GM18858 (cell line): ENCODE measurements around the gene TCP1.
A peak's percentile ranks its signal among the peaks of the same experiment; 100 is the strongest.
"Not testable (repeated sequence)": the region's sequence is repeated elsewhere in the genome, so short reads cannot be mapped to it uniquely, and the experiment has no call there.

Source experiments
- ATAC-seq: cut with Tn5 transposase; IDR thresholded peaks from one replicate; pipeline ENCODE4 v1.9.1; 2021; ENCODE audit not compliant: unreplicated experiment

TCP1 gene

GRCh38 chr6:159789377-159790148 lies at the start of gene TCP1:
TSS of gene TCP1 (minus strand) at chr6:159789602. CDS start at chr6:159789468, 134 bp downstream.
- ATAC-seq = peak; percentile 58

DNA sequence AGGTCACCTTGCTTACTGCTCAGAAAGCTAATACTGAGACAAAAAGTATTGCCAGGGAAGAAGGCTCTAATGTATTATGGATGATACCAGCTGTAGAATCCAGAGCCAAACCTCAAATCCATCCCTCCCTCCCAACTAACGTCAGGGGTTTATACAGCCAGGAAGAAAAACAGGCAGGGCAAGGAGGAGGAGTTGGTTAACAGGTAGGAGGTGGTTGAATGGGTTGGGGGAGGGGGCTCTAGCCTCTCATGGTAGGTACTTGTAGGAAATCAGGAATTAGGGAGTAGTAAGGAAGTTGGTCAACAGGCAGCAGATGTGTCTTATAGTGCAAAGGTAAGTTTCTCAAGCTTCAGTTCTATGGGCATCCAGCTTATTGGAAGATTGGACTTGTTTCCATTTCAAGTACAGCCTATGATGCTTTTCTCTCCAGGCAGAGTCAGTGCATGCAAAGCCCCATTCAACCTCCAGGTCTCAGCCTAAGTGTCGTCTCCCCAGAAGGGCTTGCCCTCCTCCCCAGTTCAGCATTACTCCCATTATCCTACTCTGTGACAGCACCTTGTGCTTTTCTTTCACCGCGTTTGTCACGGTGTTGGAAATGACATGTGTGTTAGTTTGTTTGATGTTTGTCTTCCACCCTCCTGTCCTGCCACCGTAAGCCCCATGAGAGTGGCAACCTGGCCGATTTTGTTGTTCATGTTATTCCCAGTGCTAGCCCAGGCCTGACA lies 48.8 kb upstream of the TCP1 start:
- ATAC-seq = no peak

- ATAC-seq = no peak
These were observed 48.1 kb upstream of the TCP1 start for GRCh38 chr6:159837511-159837910.

GRCh38 chr6:159836718-159837490 lies 47.5 kb upstream of the TCP1 start:
- no peak for ATAC-seq

DNA sequence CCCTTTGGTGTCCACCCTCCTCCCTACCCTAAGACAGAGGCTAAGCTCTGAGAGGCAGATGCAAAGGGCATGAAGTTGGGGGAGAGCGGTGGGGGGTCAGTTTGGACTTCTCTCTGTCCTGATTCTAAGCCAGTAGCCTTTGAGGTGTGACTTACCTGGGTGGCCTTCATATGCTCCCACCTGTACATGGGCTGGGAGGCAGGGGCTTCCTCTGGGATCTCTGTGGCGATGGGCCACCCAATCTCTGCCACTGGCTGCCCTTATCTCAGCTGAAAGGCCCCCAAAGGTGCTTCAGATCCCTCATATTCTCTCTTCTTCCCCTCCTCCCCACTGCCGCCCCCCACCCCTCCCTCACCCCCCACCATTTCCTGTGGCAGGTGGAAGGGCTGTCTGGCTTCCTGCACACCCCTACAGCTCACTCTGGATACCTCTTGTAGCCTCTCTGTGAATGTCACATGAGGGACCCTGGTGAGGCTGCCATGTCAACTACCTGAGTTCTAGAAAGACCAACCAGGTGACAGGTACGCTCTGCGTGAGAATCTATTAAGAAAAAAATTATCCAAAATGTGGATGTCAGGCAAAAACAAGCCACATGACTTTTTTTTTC lies 44.7 kb upstream of the TCP1 start:
- ATAC-seq = no peak

DNA sequence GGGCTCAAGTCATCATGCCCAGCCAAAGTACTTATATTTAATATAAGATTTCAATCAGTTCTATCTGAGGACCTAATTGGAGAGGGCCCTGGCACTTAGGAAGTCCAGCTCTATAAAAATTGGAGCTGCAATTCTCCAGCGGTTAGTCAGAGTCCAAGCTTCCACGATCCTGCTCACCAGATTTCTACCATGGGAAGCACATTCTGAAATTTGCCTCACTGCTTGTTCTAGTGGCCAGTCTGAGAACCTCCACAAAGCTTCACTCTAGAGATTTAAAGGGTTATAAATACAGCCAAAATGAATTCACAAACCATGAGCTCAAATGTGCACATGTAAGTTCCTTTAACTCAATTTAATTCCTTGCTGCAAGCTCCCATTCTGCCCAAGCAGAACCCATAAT lies 44.2 kb upstream of the TCP1 start:
- ATAC-seq = no peak

GRCh38 chr6:159832946-159833345 lies 43.5 kb upstream of the TCP1 start:
- ATAC-seq = no peak

- ATAC-seq = no peak
These were observed 41.9 kb upstream of the TCP1 start for GRCh38 chr6:159831373-159831679.

DNA sequence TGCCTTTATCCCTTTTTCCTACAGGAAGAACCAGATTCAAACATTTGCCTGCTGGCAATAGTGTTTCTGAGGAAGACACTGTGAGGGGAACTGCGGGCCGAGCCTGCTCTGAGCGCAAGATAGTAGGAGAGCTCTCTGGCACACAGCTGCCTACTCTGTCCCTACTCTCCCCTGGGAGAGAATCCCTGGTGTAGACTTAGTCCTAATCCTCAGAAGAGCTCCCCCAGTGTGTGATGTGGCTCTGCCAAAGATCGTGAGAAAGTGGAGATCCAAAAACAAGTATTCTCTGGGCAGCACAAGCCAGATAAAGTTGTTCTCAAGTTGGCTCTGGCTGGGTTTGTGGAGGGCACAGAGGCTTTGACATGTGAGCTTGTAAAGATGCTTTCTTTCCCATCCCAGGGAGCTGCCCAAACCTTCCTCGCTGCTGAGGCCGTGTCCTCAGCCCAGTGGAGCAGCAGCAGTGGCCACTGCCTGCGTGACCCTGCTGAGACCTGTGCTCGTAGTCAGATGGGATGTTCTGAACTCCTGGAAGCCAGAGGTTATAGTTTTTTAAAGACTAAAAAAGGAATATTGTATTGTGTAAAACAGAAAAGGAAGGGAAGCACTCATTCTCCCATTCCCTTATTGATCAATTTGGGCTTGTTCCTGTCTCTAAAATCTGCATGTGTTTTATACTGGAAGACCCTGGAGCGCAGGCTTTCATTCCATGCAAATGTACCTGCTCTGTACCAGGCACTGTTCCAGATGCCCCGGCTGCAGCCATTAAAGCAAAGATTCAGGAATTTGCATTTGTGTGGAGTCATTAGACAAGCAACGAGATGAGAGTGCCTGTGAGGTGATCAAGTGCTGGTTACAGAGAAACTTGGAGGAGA lies 41.3 kb upstream of the TCP1 start:
- ATAC-seq = no peak

DNA sequence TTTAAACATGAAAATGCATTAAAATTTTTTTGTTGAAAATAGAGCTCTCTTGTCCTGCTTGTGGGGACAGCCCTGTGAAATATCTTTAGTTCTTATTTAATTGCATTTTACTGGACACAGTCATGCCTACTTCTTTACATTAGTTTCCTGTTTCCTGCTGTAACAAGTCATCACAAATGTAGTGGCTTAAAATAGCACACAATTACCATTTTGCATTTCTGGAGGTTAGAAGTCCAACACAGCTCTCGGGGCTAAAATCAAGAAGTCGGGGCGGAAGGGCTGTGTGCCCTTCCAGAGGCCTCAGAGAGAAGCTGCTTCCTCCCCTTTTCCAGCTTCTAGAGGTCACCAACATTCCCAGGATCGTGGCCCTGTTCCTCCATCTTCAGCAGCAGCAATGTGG lies 40.1 kb upstream of the TCP1 start:
- peak; percentile 72 for ATAC-seq

DNA sequence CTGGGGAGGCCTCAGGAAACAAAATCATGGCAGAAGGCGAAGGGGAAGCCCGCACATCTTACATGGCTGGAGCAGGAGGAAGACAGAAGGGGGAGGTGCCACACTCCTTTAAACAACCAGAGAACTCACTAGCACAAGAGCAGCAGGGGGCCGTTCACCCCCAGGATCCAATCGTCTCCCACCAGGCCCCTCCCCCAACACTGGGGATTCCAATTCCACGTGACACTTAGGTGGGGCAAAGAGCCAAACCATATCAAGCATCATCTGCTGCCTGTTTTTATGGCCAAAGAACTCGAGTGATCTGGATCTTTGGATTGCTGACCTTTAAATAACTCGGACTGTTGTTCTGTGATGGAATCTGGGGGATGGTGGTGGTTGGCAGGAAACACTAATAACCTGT lies 38.7 kb upstream of the TCP1 start:
- no peak for ATAC-seq

DNA sequence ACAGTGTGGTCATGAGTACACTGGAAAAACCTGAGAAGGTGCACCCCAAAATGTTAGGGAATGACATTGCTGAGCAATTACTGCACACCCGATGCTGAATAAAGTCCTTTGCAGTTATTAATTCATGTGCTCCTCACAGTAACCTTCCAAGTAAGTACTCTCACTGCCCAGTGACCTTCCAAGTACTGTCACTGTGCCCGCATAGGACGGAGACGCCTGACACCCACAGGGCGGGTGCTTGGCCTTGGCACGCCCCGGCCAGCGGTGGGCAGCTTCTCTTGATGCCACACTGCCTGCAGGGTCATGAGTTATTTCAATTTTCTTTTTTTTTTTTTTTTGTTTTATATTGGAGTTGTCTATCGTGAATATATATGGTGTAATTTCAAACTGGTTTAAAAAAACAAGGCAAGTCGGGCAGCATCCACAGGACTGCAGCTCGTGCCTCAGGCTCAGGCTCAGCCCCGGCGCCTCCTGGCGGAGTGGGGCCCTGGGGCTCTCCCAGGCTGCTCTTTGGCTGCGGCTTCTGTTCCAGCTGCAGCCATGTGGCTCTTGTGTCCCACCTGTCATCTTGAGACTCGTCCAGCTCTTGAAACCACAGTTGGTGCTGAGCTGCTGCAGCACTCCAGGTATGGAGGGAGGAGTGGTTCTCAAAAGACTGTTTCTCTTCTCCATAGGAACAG lies 37.7 kb upstream of the TCP1 start:
- ATAC-seq = no peak

- ATAC-seq = no peak
These were observed 36.6 kb upstream of the TCP1 start for GRCh38 chr6:159826004-159826403.

DNA sequence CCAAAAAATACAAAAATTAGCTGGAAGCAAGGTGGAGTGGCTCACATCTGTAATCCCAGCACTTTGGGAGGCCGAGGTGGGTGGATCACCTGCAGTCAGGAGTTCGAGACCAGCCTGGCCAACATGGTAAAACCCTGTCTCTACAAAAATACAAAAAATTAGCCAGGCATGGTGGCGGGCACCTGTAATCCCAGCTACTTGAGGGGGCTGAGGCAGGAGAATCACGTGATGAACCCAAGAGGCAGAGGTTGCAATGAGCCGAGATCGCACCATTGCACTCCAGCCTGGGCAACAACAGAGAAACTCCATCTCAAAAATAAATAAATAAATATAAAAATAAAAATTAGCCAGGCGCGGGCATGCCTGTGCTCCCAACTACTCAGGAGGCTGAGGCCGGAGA lies 35.3 kb upstream of the TCP1 start:
- not testable (repeated sequence) for ATAC-seq

- ATAC-seq = no peak
These were observed 34.6 kb upstream of the TCP1 start for GRCh38 chr6:159823953-159824352.

DNA sequence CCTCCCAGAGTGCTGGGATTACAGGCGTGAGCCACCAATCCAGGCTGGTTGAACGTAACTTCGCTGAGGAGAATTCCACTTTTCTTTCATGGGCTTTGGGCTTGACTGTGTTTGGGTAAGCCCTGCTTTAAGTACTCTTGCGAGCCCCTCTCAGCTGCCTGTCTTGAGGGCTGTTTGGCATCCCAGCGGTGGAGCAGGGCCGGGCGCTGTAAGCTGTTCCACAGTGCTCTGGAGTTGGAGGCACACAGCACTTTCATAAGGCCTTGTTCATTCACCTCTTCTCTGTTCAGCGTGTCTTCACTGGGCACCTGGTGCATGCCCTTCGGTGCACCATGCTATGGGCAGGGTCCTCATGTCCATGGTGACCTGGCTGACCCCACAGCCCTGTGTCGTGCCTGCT lies 32.3 kb upstream of the TCP1 start:
- ATAC-seq = no peak

DNA sequence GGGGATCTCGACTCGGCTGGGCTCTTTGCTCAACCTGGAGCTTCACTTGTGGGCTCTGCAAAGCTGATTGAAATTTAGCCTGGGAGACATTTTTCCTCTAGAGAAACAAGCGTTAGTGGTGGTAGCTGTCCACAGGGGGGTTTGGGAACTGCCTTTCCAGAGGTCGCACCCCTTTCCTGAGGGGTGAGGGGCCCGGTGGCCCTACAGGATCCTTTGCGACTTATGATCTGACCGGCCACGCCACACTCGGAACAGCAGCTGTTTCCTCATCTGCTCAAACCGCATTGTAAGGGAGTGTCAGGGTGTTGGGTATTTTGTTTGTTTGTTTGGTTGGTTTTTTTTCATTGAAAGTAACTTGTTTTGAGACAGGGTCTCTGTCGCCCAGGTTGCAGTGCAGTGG lies 31.7 kb upstream of the TCP1 start:
- no peak for ATAC-seq

- no peak for ATAC-seq
These were observed 30.7 kb upstream of the TCP1 start for GRCh38 chr6:159819932-159820640.

GRCh38 chr6:159819098-159819497 lies 29.7 kb upstream of the TCP1 start:
- no peak for ATAC-seq
